Left cardiac atrium (tissue), 4 donors: ENCODE data around the gene IGSF21. TPM values are rescaled to one million over a fixed set of nuclear protein-coding genes. Genes with fewer than 3 reads are reported as not detected.

Experiments
- ATAC-seq, 2 donors: fragments of 200-7000 bp; cut with Tn5 transposase; one replicate each; pipeline ENCODE4 v1.9.1; 2020; ENCODE audit warnings: mild to moderate bottlenecking in 2 of 2, moderate library complexity in 2 of 2
- DNase-seq: peaks from one replicate; pipeline ENCODE4 v3.0.0-alpha.2; 2020
- intact Hi-C, 2 donors: fragments of 100-400 bp; cut with DNase I; formaldehyde crosslinking; loops; one replicate each; pipeline versions ENCODE4 v1.14.1 to v1.15.1; 2022 to 2023
- long read RNA-seq: library from polyadenylated mRNA; unstranded; transcript quantifications from one replicate; pipeline ENCODE4 v2.0.0, GENCODE V29; 2021
- total RNA-seq, 2 donors: library from RNA; stranded (reverse); fragmentation: NEBNext Ultra II Directional; extraction: Animal tissue kit (Norgen Biotek cat#: 25700); gene quantifications; one replicate each; pipeline ENCODE4 v1.2.1, GENCODE V29; 2021
- donor health status: DM: no; HTN: yes; CAD: no.
- donor health status: DM: no; HTN: yes; CAD: no; lungs with severe emphysema.
- donor health status: DM: yes; HTN: yes; CAD: no.
- donor health status: Dilated cardiomyopathy.

The IGSF21 gene
- 1 to 10 TPM; 1.0 to 3.0 TPM for total RNA-seq
- long read RNA-seq = 0 reads

DNA sequence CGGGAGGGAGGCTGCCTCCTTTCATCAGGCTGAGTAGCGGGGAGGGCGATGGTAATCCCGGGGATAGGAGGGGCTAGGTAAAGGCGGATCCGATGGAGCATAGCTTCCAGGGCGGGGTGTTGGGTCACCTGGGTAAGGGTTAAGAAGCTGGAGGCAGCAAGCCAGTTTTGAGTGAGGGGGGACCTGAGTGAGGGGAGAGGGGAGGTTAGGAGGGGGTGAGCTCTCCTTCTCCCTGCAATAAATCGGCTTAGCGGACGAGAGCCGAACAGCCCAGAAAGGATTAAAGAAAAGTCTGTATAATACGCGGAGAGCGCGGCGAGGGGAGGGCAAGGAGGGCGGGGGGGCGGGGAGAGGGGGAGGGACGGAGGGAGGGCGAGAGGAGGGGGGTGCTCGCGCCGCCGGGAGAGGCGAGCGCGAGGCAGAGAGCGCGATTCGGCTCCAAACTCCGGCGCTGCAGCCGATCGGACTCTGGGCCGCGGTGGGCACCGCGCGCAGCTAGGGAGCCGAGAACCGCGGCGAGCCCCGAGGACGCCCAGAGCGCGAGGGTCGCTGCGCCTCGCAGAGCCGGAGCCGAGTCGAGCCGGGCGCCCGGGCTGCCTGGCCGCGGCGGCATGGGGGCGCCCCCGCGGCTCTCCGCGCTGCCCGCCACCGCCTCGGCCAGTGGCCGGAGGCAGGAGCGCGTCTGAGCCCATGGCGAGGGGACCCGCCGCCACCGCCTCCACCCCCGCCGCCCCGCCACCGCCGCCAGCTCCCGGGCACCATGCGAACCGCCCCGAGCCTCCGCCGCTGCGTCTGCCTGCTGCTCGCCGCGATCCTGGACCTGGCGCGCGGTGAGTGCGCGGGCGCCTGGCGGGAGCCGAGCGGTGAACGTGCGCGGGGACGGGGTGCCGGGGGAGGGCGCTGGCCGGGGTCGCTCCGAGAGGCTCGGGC lies at the start of gene IGSF21:
TSS of gene IGSF21 (plus strand) at position 430 of the 930 bp plus-strand sequence. CDS start at position 761, 331 bp downstream.
- DNase-seq = no peak
- intact Hi-C loops = loop anchor here (10.0 kb wide), 2 partner anchors 183 to 453 kb away; no protein-coding TSS in a partner anchor
- ATAC-seq = no peak

DNA sequence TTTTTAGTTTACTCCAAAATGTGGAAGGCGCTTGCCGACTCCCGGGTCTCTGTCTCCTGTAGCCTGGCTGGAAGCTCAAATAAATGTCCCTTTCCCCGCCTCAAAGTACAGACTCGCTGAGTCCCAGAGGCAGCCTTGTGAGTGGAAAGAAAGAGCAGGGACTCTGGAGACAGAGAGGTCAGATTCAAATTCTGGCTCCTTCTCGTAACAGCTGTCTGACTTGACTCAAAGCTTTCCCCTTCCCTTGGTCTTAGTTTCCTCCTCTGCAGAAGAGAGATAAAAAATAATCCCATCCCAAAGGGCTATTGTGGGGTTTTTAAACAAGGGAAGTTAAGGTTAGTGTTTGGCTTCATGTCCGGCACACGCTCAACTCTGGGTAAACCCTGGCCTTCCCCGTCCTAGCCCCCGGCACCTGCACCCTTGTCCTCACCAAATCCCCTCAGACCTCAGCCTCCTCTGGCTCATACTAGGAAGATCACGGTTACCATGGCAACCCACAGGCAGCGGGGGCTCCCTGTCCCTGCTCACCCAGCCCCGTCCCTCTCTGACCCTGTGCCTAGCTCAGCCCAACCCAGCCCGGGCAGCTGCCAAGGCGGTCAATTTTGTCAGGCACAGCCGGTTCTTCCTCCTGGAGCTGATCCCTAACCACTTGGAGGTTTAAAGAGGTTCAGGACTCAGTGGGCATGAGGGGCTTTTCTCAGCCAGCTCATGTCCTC lies 49.2 kb upstream of the IGSF21 start:
- ATAC-seq (no peak), DNase-seq (no peak)
- intact Hi-C loops = no loop called here

DNA sequence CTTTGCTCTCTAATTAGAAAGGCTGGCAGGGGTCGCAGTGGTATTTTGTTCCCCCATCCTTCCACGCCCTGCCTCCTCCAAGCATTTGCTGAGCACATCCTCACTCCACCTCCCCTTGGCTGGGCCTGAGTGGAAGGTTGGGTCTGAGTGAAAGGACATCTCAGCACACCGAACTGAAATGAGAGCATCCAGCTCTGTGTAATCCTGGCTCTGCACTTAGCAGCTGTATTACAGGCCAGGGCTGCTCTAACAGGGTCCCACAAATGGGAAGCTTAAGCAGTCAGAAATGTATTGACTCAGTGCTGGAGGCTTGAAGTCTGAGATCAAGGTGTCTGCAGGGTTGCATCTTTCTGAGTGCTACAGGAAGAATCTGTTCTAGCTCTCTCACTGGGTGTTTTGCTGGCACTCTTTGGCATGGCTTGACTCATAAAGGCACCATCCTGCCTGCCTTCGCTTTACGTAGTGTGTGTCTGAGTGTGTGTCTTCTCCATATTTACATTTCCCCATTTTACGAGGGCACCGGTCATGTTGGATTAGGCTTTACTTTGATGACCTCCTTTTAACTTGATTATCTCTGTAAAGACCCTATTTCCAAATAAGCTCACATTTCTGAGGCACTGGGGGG lies 48.5 kb upstream of the IGSF21 start:
- ATAC-seq (no peak), DNase-seq (no peak)
- intact Hi-C loops = no loop called here

DNA sequence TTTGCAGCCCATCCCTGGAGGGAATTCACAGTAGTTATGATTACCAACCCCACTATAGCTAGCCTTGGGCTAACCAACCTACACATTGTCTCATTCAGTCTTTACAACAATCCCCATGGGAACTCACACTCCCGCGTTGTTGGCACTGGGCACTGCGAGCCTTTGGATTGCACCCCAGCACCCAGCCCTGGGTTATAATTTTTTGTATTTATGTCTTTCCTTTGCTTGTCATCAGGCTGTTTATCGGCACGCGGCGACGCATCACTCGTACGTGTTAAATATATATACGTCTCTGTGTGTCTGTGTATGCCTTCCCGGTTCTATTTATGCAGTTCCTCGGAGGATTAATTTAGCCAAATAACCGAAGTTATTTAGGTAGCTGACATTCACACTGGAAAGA lies 47.2 kb upstream of the IGSF21 start:
- no peak for ATAC-seq
- intact Hi-C loops = no loop called here
- DNase-seq = no peak

DNA sequence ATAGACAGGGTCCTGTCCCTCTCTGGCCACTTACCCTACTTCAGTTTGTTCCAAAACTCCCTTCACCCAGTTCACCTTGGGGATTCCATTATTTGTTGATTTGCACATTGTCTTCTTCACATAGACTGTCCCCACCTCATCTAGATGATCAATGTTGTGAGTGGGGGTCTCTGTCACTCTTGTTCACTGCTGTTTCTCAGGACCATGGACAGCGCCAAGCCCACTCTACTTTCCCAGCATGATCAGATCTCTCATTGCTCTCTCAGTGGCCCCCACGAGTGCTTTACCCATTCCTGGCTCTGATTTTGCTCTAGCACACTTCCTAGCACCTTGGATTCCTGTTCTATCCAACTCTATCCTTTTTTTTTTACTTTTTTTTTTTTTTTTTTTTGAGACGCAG lies 45.4 kb upstream of the IGSF21 start:
- ATAC-seq (no peak), DNase-seq (no peak)
- intact Hi-C loops = no loop called here

DNA sequence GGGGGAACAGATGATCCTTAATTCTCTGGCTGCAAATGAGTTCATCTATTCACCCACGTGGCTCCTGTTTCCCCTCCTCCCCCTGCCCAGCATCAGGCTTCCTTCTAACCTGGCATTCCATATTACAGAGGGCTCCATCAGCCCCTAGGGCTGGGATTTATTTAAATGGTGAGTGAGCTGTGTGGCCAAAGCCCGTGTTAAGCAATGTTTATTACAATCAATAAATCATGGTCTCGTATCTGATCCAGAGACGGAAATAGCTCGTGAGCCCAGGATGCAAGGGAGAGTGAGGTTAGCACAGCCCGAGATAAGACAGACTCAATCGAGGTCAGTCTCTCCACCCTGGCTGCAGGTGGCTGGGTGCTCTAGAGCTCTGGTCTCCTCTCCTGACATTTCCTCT lies 43.1 kb upstream of the IGSF21 start:
- intact Hi-C loops = no loop called here
- no peak for ATAC-seq
- DNase-seq = no peak

DNA sequence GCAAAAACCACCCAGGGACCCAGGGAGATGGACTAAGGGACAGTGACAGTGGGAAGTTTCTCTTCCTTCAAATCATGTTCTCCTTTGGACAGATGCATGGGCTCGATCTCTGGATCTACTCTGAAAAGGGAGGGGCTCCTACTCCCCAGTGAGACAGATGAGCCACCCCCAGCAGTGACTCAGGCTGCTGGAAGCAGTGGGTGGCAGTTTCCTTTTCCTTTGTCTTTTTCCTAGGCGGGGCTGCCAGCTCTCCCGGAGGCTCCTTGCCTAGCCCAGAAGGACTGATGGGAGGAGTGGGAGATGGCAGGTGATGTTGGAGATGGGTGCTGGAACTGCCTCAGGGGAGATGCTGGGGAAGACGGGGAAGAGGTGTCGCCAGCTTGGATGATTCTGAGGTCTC lies 41.0 kb upstream of the IGSF21 start:
- intact Hi-C loops = no loop called here
- no peak for ATAC-seq
- no peak for DNase-seq

DNA sequence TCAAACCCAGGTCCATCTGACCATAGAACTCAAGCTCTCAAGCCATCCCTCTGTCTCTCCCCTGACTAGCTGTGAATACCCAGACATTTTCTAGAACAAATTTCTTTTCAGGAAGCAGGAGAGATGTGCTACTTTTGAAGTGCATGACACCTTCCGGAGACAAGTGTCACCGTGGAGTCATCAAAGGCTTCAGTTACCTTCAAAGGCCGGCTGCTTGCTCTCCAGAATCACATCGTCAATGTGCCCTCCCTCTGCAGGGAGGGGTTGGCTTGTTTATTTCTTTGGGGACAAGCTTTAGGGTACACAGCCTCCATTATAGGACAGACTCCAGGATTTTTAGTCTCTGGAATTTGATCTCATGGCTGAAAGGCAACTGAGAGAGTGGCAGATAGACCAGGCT lies 37.7 kb upstream of the IGSF21 start:
- DNase-seq = no peak
- no peak for ATAC-seq
- intact Hi-C loops = no loop called here

DNA sequence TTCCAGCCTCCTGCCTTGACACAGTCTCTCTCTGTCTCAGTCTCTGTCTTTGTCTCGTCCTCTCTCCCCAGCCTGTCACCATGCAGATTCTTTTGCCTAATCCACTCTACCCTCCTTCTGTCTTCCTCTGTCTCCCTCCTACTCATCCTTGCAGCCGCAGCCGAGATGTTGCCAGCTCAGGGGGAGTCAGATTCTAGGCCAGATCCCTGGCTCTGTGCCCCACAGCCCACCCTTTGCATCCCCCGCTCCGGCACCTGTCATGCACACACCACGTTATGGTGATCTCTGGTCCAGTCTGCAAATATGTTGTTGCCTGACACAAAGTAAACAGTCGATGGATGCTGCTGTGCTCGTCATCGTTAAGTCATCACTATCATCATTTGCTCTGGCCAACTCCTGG lies 35.5 kb upstream of the IGSF21 start:
- DNase-seq (no peak), ATAC-seq (no peak)
- intact Hi-C loops = no loop called here

DNA sequence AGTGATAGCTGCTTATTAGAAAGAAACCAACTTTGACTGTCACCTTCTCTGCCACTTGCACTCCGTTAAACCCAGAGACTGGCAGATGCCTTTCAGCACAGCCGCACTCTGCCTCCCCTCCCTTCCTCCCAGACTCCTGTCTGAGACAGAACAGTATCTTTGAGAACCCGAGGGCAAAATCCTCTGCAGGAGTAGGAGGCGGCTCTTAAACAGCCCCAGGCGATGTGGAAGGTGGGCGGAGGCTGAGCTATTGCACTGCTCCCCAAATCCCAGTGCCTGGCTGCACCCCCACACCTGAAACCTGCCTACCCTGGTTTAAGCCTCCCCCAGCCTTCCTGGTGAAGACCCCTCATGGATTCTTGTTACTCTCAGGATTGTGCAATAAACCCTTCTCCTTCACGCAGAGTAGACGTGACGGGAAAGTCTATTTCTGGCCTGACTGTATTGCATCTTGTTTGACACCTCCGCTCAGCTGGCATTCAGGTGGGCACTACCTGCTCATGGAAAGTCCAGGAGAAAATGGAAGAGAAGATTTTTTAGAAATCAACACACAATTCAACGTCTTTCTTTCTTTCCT lies 34.4 kb upstream of the IGSF21 start:
- intact Hi-C loops = no loop called here
- no peak for ATAC-seq
- no peak for DNase-seq

DNA sequence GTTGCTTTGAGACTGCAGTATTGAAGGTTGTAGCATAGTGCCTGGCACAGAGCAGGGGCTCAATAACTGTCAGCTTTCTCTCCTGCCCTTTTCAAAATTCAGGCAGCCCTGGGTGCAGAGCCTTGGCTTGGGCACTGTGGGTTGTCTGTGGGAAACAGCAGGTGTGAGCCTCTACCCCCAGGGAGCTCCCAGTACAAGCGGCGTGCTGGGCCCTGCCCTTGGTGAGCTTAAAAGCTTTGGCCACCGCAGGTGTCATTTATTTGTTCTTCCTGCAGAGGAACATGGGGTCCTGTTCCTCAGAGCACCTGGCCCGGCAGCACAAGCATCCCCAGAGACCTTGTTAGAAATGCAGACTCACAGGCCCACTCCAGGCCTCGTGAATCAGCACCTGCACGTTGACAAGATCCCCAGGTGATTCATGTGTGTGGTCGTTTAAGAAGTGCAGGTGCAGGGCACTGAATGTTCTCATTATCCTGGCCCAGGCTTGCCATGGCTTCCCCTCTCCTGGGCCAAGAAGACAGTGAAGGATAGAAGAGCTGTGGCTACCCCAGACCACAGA lies 29.9 kb upstream of the IGSF21 start:
- ATAC-seq (no peak), DNase-seq (no peak)
- intact Hi-C loops = no loop called here

DNA sequence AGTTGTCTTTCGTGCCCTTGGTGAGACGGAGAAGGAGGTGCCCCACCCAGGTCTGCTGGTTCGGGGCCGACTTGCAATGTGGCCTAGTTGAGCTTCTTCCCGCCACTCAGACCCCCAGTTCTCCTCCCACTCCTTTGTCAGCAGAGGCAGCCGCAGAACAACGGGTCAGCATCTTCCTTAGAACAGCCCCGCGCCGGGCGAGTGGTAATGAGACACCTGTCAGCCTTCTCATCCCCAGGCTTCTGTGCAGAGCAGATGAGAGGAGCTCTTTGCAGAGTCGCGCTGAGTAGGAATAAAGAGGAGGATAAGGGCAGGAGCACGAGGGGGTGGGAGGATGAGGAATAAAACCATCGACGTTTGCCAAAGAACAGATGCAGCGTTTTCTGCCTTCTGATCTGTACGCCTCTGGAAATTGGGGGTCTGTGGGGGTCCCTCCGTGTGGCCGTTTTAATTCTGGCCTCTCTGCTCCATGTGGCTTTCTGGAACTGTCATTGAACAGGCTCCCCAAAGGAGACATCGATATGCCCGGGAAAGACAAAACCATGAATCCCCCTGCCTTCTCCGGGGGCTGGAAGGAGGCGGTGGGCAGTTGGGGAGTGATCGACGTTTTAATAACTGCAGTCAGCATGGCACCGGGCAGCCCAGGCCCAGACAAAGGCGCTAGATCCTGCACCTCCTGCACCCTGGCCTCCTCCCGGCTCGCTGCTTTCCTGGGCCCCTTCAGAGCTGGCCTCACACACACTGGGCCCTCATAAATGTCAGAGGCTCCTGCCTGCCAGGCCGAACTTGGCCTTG lies 27.5 kb upstream of the IGSF21 start:
- no peak for DNase-seq
- intact Hi-C loops = no loop called here
- ATAC-seq = no peak

DNA sequence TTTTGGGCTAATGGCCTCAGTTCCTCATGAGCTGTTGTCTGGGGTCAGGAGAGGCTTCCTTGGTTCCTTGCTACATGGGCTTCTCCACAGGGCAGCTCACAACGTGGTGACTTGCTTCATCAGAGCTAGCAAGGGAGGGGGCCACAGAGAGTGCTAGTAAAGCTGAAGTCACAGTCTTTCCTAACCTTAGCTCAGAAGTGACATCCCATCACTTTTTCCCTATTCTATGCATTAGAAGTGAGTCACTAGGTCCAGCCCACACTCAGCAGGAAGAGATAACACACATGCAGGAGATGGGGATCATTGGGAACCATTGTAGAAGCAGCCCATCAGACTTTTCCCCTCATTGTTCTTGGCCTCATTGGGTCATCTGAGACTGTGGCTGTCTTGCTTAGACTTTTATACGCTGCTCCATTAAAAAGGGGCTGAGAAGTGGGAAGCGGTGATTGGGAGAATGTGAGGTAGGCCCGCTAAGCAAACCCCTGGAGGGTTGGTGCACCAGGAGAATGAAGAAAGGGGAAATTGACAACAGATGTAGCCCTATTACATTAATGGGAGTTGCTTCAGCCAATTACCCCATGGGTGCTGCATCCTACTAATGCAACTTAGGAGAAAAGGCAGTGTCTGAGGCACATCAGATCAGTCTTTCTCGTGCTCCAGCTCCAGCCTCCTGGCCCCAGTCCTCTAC lies 22.1 kb upstream of the IGSF21 start:
- DNase-seq (no peak), ATAC-seq (no peak)
- intact Hi-C loops = no loop called here

DNA sequence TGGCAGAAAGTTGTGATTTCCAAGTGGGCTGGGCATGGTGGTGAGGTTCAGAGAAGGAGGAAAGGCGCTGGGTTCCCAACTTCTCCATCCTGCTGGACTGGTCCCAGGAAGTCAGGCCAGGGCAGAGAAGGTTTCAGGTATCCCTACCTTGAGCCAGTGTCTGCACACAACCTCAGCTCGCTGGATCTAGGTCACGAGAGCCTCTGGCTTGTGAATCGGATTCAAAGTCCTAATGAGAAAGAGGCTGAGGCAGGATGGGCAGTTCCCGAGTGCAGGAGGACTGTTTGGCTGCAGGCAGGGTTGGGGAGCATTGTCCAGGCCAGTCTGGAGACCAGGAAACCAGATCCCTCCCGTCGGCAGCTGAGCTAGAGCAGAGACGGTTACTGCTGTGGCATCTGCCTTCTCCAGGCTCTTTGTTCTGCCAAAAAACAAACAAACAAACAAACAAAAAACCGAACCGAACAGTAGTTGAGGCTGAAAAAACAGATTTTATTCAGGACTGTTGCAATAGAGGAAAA lies 19.5 kb upstream of the IGSF21 start:
- no peak for ATAC-seq
- intact Hi-C loops = no loop called here
- DNase-seq = no peak

DNA sequence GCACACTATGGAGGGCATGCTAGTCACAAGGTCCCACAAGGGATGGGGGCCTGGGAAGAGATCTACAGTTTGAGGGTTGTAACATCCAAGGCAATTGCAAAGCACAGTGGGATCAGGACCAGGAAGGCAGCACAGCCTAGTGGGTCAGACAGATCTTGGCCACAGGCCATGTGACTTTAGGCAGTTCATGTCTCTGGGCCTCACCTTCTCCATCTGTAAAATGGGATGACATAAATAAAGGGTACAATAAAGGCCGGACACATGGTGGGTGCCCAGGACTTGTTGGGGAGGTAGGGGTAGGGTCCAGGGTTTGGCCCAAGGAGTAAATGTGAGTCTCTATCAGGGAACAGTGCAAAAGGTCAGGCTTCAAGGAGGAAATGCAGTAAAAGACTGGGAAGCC lies 18.1 kb upstream of the IGSF21 start:
- DNase-seq = no peak
- ATAC-seq = no peak
- intact Hi-C loops = no loop called here

DNA sequence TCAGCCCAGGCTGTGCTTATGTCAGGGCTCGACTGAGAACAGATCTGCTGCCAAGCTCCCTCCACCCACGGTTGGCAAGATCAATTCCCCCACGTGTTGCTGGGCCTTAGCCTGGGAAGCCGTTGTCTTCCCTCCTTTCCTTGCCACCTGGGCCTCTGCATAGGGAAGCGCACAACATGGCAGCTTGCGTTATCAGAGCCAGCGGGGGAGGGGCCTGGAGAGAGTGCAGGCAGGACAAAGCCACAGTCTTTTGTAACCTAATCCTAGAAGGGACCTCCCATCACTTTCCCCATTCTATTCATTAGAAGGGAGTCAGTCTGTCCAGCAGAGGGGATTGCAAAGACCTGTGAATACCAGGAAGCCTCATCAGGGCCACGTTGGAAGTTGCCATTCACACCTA lies 17.0 kb upstream of the IGSF21 start:
- no peak for ATAC-seq
- intact Hi-C loops = no loop called here
- no peak for DNase-seq

DNA sequence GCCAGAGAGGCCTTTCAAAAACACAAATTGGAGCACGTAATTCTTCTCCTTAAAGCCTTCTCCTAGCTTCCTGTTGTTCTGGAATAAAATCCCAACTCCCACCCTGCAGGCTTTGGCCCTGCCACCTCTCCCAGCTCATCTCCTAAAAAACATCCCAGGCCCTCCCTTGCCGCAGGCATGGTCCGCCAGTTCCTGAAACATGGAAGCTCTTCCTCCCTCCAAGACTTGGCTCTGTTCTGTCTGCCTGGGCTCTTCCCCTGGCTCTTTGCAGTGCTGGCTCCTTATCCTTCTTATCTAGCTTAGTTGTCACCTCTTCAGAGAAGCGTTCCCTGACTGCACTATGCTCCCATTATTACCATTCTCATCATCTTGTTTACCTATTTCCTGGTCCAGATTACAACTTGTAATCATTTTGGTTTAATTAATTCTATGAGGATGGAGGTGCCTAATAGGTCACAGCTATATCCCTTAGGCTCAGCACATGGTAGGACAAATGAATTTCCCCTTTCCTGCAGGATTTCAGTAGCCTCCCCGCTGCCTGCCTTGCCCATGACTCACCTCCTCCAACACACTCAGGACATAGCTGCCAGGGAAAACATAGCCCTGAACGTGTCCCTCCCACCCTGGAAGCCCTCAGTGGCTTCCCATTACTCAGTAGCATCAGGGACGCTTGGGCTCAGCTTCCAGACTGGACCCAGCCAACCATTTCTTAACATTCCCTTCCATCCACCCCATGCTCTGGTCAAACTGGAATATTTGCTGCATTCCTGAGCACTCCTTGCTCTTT lies 15.7 kb upstream of the IGSF21 start:
- DNase-seq (peak; percentile 55), ATAC-seq (peak in 1 of 2 donors; percentile 96)
- intact Hi-C loops = no loop called here
